Upper lobe of left lung (tissue), 6 donors: ENCODE measurements around the gene C1orf21. TPM values are rescaled to one million over a fixed set of nuclear protein-coding genes. Genes with fewer than 3 reads are reported as not detected.

Experiments used
- ATAC-seq, 2 donors: fragments of 200-7000 bp; cut with Tn5 transposase; one replicate each; pipeline ENCODE4 v1.9.1; 2022; ENCODE audit warnings: mild to moderate bottlenecking in 2 of 2, moderate library complexity in 2 of 2; ENCODE audit not compliant: low FRiP score in 2 of 2
- DNase-seq, 2 donors: peaks; one replicate each; pipeline ENCODE4 v3.0.0-alpha.2; 2019 to 2020
- H3K27ac ChIP-seq, 4 donors: fragments of 200-600 bp; sonication (generic); one replicate each; pipeline ENCODE4 v1.5.1; 2016 to 2019
- H3K27me3 ChIP-seq, 4 donors: fragments of 200-600 bp; sonication (generic); one replicate each; pipeline ENCODE4 v1.5.1; 2017 to 2019
- H3K36me3 ChIP-seq, 4 donors: fragments of 200-600 bp; sonication (generic); one replicate each; pipeline ENCODE4 v1.5.1; 2016 to 2019
- H3K4me1 ChIP-seq, 4 donors: fragments of 200-600 bp; sonication (generic); one replicate each; pipeline ENCODE4 v1.5.1; 2018 to 2019
- H3K4me3 ChIP-seq, 4 donors: fragments of 200-600 bp; sonication (generic); one replicate each; pipeline ENCODE4 v1.5.1; 2017 to 2019; ENCODE audit warnings: mild to moderate bottlenecking in 2 of 4, moderate library complexity in 1 of 4
- H3K9me3 ChIP-seq, 4 donors: fragments of 200-600 bp; sonication (generic); one replicate each; pipeline ENCODE4 v1.5.1; 2018 to 2019
- CTCF ChIP-seq, 6 experiments: fragments of 450-650 bp in 4 of 6; fragments of 200-600 bp in 2 of 6; sonication (generic) in 2 of 6; IDR thresholded peaks; one replicate each; pipeline ENCODE4 v1.5.1; 2016 to 2019; ENCODE audit warnings: antibody characterized with exemption in 6 of 6
- EP300 ChIP-seq, 4 donors: sonication (generic); formaldehyde crosslinking; IDR thresholded peaks; one replicate each; pipeline ENCODE4 v1.5.1; 2017; ENCODE audit warnings: antibody characterized with exemption in 4 of 4, control low read depth in 2 of 4
- POLR2A ChIP-seq, 4 donors: fragments of 450-650 bp; IDR thresholded peaks; one replicate each; pipeline ENCODE4 v1.5.1; 2016 to 2017; ENCODE audit warnings: antibody characterized with exemption in 4 of 4, mild to moderate bottlenecking in 2 of 4
- POLR2AphosphoS5 ChIP-seq, 2 donors: sonication (generic); formaldehyde crosslinking; IDR thresholded peaks; one replicate each; pipeline ENCODE4 v1.5.1; 2017; ENCODE audit warnings: antibody characterized with exemption in 2 of 2
- WGBS, 2 donors: methylation state at CpG; one replicate each; pipeline ENCODE4 v1.1.5; 2017 to 2018; 5-methylcytosine and 5-hydroxymethylcytosine counted together
- total RNA-seq, 6 donors: library from RNA; depleted of rRNA in 4 of 6; stranded (reverse); fragments of >200 nt in 4 of 6; gene quantifications; one replicate each; pipeline versions ENCODE4 v1.1.0 to v1.2.1, GENCODE V29; 2016 to 2021
- donor health status: DM: no; HTN: no; CAD: no; lungs with moderate emphysema.
- donor health status: DM: no; HTN: yes; CAD: no; lungs with severe emphysema.

The C1orf21 gene
- total RNA-seq, 6 donors from 2014 or later, result 21.4 to 110 (median 49.2) TPM

DNA sequence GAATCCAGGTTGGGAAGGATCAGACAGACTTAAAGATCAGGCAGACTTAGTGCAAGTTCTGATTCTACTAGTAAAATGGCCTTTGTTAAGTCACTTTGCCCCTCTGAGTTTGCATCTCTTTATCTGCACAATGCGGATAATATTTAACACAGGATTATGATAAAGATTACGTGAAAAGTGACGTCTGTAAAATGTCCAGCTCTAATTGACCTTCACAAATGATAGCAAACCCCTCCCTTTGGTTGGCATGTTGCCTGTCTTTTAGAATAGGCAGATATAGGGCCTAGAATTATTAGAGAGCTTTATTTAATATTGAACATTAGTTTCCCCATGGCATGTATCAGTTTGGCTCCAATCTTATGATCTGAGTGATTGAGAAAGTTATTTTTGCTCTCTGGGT lies 55.4 kb downstream of the C1orf21 start:
- 80 to 85% methylated on average over 3 of the region's 3 CpGs for WGBS, 2 donors
- Histone ChIP-seq H3K4me1 (peaks cover 0 to 11% (median 0%) of the 10 kb centered on the region in 4 donors), H3K4me3 (no peak overlapping the region), H3K27me3 (no peaks in the 10 kb centered on the region), H3K36me3 (no peaks in the 10 kb centered on the region), H3K9me3 (no peaks in the 10 kb centered on the region), H3K27ac (no peak overlapping the region)
- TF ChIP-seq POLR2AphosphoS5 (IDR thresholded peaks at IDR 0.05), result no peak
- TF ChIP-seq CTCF (IDR thresholded peaks at IDR 0.05), result no peak
- TF ChIP-seq POLR2A (IDR thresholded peaks at IDR 0.05), result no peak
- no peak for TF ChIP-seq EP300 (IDR thresholded peaks at IDR 0.05)
- no peak for DNase-seq
- no peak for ATAC-seq

DNA sequence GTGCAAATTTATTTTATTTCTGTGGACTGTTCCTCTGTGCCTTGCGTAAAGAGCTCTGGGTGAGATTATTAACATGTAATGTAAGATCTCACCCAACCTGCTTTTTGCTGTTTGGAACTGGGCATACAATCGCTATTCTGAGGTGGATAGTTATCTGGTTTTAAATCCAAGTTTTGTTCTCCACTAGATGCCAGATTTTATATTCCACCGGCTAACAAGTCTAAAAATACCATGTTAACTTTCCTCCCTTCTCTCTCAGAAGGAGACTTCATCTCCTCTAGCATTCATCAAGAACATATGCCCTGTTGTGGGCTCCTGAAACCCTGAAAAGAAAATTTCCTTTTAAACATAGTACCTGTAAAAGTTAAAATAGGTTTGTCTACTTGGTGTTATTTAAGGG lies 56.4 kb downstream of the C1orf21 start:
- Histone ChIP-seq H3K36me3 (no peaks in the 10 kb centered on the region), H3K27ac (no peak overlapping the region), H3K4me3 (no peak overlapping the region), H3K27me3 (no peaks in the 10 kb centered on the region), H3K4me1 (peaks cover 0 to 11% (median 0%) of the 10 kb centered on the region in 4 donors), H3K9me3 (no peaks in the 10 kb centered on the region)
- 78 to 94% methylated on average over 3 of the region's 3 CpGs for WGBS, 2 donors
- DNase-seq (no peak), ATAC-seq (no peak)
- TF ChIP-seq EP300 (IDR thresholded peaks at IDR 0.05) (no peak), POLR2A (IDR thresholded peaks at IDR 0.05) (no peak)

- DNase-seq (no peak), ATAC-seq (no peak)
- WGBS, 2 donors, result 100% methylated on average over 1 of the region's 1 CpG
- Histone ChIP-seq H3K27ac (no peak overlapping the region), H3K36me3 (no peaks in the 10 kb centered on the region), H3K4me1 (peaks cover 0 to 11% (median 0%) of the 10 kb centered on the region in 4 donors), H3K27me3 (no peaks in the 10 kb centered on the region), H3K9me3 (no peaks in the 10 kb centered on the region), H3K4me3 (no peak overlapping the region)
- TF ChIP-seq EP300 (IDR thresholded peaks at IDR 0.05) (no peak), POLR2AphosphoS5 (IDR thresholded peaks at IDR 0.05) (no peak), CTCF (IDR thresholded peaks at IDR 0.05) (no peak), POLR2A (IDR thresholded peaks at IDR 0.05) (no peak)
Measured at GRCh38 chr1:184443624-184444023, 56.8 kb downstream of the C1orf21 start.

DNA sequence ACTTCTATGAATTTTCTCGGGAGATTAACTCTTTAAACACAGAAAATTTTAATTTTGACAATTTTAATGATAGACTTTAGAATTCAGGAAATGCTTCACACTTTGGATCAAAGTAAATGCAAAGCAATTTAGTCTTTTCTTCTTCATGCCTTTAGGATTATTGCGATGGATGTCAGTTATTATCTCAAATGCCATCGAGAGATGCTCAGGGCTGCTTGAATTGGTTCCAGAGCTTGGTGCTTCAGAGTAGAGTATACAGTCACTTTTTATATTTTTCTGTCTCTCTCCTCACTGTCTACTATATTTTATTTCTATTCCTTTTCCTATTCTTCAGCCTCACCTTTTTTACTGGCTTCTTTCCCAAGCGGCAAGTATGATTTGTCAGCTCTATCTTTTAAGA lies 59.2 kb downstream of the C1orf21 start:
- Histone ChIP-seq H3K4me1 (peaks cover 0 to 8% (median 0%) of the 10 kb centered on the region in 4 donors), H3K27ac (no peak overlapping the region), H3K36me3 (no peaks in the 10 kb centered on the region), H3K9me3 (no peaks in the 10 kb centered on the region), H3K4me3 (no peak overlapping the region), H3K27me3 (no peaks in the 10 kb centered on the region)
- ATAC-seq (no peak), DNase-seq (no peak)
- WGBS, 2 donors, result 96% methylated on average over 4 of the region's 4 CpGs
- TF ChIP-seq EP300 (IDR thresholded peaks at IDR 0.05) (no peak), CTCF (IDR thresholded peaks at IDR 0.05) (no peak), POLR2A (IDR thresholded peaks at IDR 0.05) (no peak)

DNA sequence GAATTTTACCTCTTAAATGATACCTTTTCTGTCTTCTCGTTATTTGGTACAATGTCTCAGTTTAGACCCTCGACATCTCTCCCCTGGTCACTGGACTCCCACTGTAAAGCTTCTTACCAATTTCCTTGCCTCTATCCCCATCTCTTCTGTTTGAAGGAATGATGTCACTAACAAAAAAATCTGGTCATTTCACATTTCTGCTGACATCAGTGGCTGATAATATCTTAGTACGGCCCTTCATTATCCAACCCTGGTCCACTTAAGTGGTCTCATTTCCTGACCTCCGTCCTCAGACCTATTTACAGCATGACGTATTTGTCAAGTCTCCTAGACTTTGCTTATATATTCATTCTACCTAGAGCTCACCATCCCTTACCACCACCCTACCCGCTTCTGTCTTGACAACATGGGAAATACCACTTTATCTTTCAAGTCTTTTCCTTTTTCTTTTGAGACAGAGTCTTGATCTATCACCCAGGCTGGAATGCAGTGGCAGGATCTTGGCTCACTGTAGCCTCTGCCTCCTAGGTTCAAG lies 60.9 kb downstream of the C1orf21 start:
- ATAC-seq (no peak), DNase-seq (no peak)
- 88 to 93% methylated on average over 6 of the region's 6 CpGs for WGBS, 2 donors
- no peak for TF ChIP-seq CTCF (IDR thresholded peaks at IDR 0.05)
- TF ChIP-seq POLR2AphosphoS5 (IDR thresholded peaks at IDR 0.05), result no peak
- no peak for TF ChIP-seq POLR2A (IDR thresholded peaks at IDR 0.05)
- no peak for TF ChIP-seq EP300 (IDR thresholded peaks at IDR 0.05)
- Histone ChIP-seq H3K27me3 (no peaks in the 10 kb centered on the region), H3K27ac (no peak overlapping the region), H3K9me3 (no peaks in the 10 kb centered on the region), H3K4me1 (peaks cover 0 to 5% (median 0%) of the 10 kb centered on the region in 4 donors), H3K4me3 (no peak overlapping the region), H3K36me3 (no peaks in the 10 kb centered on the region)
